HS-27A (cell line): Measurements from ENCODE around the gene PDF.

ENCODE experiments used
- DNase-seq: peaks from one replicate; pipeline ENCODE4 v3.0.0-alpha.2; 2012; ENCODE audit warnings: low read depth, missing footprints

The PDF gene

DNA sequence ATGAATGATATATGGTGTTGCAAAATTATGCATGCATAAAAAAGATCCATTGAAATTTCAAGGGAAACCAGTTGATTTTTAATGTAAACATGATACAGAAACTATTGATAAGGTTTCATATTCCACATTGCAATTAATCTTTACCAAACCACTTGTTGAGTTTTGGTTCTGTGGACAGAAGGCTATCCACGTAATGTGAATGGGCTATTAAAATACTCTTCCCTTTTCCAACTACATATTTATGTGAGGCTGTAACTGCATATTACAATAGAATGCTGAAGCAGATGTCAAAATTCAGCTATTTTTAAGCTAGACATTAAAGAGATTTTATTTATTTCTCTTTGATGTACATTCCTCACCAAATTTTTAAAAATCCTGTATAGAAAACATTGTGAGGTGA, 53.0 kb downstream of the PDF start:
- no peak for DNase-seq
